ENCODE results near the gene IL12RB1.

DNA sequence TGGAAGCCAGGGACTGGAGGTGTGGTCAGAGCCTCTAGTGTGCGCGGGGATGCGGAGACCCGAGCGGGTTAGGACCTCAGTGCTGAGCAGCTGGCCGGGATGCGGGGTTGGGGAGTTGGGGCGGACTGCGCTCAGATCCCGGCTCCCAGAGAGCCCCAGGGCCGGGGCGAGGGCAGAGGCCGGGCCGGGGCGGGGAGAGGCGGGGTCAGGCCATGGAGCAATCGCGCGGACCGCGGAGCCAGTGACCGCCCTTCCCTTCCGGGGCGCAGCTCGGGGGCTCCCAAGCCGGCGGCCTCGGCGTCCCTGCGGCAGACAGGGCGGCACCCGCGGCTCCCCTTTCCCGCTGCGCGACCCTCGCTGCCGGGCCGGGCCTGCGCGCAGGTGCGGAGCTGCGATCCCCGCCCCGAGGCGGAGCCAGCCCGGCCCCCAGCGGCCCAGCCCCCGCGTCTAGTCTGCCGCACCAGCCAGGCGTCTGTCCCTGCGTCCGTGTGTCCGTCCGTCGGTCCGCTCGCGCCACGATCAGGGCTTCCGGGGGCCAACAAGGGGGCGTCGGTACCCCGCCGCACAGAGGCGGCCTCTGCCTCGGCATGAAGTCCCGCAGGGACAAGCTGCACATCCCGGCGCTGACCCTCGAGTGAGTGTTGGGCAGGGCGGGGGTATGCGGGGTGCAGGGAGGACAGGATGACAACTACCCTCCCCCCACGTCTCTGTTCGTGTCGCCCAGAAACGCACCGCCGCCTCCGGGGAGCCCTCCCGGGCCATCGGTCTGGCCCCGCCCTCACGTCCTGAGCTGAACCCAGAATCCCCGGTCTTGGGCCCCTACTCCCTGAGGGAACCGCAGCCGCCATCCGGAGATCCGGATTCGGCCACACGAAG is 23.2 kb upstream of the IL12RB1 start:
- TF ChIP-seq, protein P1, sequence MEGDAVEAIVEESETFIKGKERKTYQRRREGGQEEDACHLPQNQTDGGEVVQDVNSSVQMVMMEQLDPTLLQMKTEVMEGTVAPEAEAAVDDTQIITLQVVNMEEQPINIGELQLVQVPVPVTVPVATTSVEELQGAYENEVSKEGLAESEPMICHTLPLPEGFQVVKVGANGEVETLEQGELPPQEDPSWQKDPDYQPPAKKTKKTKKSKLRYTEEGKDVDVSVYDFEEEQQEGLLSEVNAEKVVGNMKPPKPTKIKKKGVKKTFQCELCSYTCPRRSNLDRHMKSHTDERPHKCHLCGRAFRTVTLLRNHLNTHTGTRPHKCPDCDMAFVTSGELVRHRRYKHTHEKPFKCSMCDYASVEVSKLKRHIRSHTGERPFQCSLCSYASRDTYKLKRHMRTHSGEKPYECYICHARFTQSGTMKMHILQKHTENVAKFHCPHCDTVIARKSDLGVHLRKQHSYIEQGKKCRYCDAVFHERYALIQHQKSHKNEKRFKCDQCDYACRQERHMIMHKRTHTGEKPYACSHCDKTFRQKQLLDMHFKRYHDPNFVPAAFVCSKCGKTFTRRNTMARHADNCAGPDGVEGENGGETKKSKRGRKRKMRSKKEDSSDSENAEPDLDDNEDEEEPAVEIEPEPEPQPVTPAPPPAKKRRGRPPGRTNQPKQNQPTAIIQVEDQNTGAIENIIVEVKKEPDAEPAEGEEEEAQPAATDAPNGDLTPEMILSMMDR (IDR thresholded peaks at IDR 0.05) = no peak
- TF ChIP-seq POLR2A (IDR thresholded peaks at IDR 0.05) = peak in 1 of 2 donors; percentile 43

Data from thyroid gland (tissue), 4 donors.